ENCODE results near the gene LSR.
"Not testable (repeated sequence)": the region's sequence is repeated elsewhere in the genome, so short reads cannot be mapped to it uniquely, and the experiment has no call there.

LSR gene

GRCh38 chr19:35216833-35217648 is 31.8 kb upstream of the LSR start:
- no peak for DNase-seq (ENCODE audit: extremely low read depth in 1 of 2, low read depth in 1 of 2)

- no peak for DNase-seq (ENCODE audit: extremely low read depth in 1 of 2, low read depth in 1 of 2)
Measured at GRCh38 chr19:35217649-35217990, 31.2 kb upstream of the LSR start.

GRCh38 chr19:35219008-35219407 is 29.8 kb upstream of the LSR start:
- no peak for DNase-seq (ENCODE audit: extremely low read depth in 1 of 2, low read depth in 1 of 2)

- DNase-seq (ENCODE audit: extremely low read depth in 1 of 2, low read depth in 1 of 2) = no peak
Measured at GRCh38 chr19:35220315-35220921, 28.4 kb upstream of the LSR start.

DNA sequence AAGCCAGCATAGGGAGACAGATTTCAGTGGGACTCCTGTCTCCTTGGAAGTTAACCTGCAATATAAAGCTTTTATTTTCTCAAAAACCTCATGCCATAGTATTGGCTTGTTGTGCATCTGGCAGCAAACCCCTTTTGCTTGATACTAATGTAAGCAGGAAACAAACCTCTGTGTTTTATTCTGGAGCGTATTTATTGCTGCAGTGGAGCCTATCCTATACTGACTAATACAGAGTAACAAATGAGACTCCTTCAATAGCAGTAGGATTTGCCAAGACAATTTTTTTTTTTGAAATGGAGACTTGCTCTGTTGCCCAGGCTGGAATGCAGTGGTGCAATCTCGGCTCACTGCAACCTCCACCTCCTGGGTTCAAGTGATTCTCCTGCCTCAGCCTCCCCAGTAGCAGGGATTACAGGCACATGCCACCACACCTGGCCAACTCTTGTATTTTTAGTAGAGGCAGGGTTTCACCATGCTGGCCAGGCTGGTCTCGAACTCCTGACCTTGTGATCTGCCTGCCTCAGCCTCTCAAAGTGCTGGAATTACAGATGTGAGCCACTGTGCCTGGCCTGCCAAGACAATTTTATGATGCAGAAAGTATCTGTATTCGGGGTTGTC is 27.7 kb upstream of the LSR start:
- DNase-seq (ENCODE audit: extremely low read depth in 1 of 2, low read depth in 1 of 2) = not testable (repeated sequence)

DNA sequence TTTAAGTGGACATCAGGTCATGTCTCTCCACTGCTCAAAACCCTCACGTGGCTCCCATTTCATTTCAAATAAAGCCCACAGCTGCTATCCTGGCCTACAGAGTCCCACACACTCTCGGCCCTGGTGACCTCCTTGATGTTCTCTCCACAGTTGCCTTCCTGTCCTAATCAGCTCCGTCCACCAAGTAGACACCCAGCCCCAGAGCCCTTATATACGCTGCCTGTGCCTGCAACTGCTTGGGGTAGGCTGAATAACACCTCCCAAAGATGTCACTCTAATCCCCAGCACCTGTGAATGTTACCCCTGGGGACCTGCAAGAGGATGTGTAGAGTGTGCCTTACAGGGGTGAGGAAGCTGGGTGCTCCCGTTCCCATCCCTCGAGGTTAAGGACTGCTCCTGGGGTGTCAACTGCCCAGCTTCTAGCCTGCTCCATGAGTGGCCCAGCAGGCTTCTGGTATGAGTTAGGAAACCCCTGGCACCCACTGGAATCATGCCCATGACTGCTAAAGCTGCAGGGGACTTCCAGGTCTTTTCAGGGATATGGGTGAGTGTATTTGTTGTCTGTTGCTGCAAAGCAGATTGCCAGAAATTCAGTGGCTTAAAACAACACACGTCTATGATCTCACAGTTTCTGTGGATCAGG is 26.3 kb upstream of the LSR start:
- no peak for DNase-seq (ENCODE audit: extremely low read depth in 1 of 2, low read depth in 1 of 2)

DNA sequence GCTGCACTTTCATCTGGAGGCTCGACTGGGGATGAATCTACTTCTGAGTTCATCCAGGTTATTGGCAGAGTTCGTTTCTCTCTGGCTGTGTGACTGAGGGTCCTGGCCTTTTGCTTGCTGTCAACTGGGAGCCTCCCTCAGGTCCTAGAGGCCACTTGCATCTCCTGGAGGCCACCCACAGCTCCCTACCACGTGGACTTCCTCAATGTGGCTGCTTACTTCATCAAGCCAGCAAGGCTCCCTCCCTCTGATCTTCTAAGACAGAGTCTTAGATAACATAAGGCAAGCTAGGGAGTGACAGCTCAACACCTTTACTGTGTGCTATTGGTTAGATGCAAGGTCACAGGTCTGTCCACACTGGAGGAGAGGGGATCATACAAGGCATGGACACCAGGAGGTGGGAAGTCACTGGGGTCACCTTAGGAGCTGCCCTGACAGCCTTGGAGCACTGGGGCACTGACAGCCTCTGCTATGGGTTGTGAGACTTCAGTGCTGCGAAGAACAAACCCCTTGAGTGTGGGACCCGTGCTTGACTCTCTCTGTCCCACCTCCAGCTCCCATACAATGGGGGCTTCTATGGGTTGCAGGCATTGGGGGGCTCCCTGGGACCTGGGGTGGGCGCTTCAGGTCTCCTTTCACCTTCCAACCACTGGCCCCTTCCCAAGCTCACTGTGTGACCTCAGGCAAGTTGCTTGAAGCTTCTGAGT is 25.6 kb upstream of the LSR start:
- no peak for DNase-seq (ENCODE audit: extremely low read depth in 1 of 2, low read depth in 1 of 2)

GRCh38 chr19:35223862-35224505 is 24.8 kb upstream of the LSR start:
- no peak for DNase-seq (ENCODE audit: extremely low read depth in 1 of 2, low read depth in 1 of 2)

DNA sequence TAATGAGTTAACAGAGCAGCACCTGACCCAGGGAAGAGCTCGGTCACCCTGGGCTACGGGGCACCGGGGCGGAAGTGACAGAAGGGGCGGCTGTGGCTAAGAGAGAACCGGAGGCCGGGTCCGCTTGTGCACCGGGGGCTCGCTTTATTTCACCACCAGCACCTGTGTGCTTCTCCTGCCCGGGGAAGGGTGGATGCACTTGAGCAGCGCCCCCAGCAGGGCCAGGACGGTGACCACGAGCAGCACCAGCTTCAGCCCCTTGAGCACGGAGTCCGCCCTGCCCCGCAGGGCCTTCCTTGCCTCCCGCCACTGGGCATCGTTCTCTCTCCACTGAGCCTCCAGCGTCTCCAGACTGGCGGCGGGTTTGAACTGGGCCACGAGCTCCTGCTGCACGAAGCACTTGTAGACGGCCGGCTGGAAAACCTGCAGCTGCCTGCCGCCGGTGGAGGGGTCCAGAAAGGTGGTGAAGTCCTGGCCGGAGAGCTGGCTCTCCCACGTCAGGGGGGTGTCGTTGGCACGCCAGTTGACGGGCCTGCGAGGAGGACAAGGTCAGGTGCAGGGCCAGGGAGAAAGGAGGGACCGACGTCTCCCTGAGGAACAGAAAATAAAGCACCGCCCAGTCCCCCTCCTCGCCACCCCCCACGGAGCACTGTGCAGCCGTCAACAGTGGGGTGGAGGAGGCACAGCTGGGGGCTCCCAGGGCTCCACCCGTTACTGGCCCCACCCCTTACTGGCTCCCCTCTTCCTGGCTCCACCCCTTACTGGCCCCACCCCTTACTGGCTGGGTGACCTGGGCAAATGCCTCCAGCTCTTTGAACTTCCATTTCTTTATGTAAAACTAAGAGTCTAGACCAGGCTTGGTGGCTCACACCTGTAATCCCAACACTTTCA is 23.9 kb upstream of the LSR start:
- DNase-seq (ENCODE audit: extremely low read depth in 1 of 2, low read depth in 1 of 2) = no peak

GRCh38 chr19:35225951-35226350 is 22.9 kb upstream of the LSR start:
- no peak for DNase-seq (ENCODE audit: extremely low read depth in 1 of 2, low read depth in 1 of 2)

DNA sequence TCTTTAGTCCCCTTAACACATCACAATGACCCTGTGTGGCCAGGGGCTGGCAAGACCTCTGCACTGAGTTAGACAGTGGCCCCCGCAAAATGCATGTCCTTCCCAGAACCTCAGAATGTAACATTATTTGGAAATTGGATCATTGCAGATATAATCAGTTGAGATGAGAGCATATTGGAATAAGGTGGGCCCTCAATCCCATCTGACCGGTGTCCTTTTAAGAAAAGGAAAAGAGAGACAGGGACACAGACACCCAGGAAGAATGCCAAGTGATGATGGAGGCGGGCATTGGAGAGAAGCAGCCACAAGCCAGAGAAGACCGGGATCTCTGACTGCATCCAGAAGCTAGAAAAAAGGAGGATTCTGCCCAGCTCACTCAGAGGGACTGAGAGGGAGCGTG is 22.1 kb upstream of the LSR start:
- DNase-seq (ENCODE audit: extremely low read depth in 1 of 2, low read depth in 1 of 2) = no peak

DNA sequence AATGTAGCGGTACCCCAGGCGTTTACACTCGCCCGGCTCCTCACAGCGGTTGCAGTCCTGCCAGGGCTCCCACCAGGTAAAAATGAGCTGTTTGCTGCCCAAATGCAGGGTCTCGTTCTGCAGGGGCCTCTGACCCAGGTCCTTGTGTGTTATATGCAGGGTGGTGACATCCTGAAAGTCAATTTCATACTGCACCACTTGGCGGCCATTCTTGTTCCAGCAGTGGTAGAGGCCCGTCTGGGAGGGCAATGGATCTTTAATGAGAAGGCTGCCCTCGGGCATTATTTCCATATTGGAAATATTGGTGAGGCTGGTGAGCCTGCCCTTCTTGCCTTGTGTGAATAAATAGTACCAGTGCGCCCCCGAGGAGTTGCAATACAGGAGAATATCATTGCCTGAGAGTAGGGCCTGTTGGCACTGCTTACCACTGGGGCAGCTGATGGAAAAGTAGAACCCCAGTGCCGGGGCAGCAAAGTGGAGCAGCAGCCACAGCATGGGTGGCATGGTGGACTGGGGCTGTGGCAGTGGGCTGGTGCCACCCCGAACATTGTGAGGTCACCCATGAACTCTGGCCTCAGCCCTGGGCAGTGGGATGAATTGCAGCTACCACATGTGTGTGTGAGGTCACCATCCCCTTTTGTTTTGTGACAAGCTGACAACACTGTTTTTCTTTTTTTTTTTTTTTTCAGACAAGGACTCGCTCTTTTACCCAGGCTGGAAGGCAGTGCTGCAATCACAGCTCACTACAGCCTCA is 20.4 kb upstream of the LSR start, which contains the start of gene FAM187B:
FAM187B (minus strand) TSS at position 563 of the 754 bp plus-strand sequence; CDS start at position 504, 59 bp downstream.
- no peak for DNase-seq (ENCODE audit: extremely low read depth in 1 of 2, low read depth in 1 of 2)

DNA sequence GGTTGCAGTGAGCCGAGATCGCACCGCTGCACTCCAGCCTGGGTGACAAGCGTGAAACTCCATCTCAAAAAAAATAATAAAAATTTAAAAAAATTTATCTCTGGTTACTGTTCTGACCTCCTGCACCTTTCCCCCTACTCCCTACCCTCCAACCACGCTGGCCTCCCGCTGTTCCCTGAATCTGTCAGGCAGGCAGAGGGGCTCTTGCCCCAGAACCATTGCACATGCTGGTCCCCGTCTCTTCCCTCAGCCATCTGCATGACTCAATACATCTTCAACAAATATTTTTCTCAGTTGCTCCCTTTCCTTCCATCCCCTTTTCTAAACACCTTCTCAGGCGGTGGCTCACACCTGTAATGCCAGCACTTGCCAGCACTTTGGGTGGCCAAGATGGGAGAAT is 19.2 kb upstream of the LSR start:
- no peak for DNase-seq (ENCODE audit: extremely low read depth in 1 of 2, low read depth in 1 of 2)

GRCh38 chr19:35231956-35232645 is 16.7 kb upstream of the LSR start:
- no peak for DNase-seq (ENCODE audit: extremely low read depth in 1 of 2, low read depth in 1 of 2)

- DNase-seq (ENCODE audit: extremely low read depth in 1 of 2, low read depth in 1 of 2) = no peak
Measured at GRCh38 chr19:35232912-35233311, 15.9 kb upstream of the LSR start.

DNA sequence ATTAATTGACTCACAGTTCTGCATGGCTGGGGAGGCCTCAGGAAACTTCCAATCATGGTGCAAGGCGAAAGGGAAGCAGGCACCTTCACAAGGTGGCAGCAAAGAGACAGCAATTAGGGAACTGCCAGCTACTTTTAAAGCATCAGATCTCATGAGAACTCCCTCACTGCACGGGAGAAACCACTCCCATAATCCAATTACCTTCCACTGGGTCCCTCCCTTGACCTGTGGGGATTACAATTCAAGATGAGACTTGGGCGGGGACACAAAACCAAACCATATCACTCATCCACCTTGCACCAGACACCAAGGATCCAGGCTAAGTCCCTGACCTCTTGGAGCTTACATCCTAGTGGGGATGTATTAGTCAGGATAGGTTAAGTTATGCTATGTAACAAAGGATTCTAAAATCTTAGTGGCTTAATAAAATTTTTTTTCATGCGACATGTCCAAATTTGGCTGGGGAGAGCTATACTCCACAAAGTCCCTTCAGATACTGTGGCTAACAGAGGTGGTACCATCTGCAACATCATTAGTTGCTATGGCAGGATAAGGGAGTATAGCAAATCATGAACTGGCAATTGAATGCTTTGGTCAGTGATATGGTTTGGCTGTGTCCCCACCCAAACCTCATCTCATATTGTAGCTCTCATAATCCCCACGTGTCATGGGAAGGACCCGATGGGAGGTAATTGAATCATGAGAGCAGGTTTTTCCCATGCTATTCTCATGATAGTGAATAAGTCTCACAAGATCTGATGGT is 12.0 kb upstream of the LSR start:
- no peak for DNase-seq (ENCODE audit: extremely low read depth in 1 of 2, low read depth in 1 of 2)

- not testable (repeated sequence) for DNase-seq (ENCODE audit: extremely low read depth in 1 of 2, low read depth in 1 of 2)
Measured at GRCh38 chr19:35239597-35239996, 9.2 kb upstream of the LSR start.

Data from stimulated activated CD8-positive, alpha-beta memory T cell treated with anti-CD3 and anti-CD28 coated beads, Interleukin-7, amount 100 ng/mL, for 48 hours (primary cell).